ENCODE results near the gene COL4A4.

DNA sequence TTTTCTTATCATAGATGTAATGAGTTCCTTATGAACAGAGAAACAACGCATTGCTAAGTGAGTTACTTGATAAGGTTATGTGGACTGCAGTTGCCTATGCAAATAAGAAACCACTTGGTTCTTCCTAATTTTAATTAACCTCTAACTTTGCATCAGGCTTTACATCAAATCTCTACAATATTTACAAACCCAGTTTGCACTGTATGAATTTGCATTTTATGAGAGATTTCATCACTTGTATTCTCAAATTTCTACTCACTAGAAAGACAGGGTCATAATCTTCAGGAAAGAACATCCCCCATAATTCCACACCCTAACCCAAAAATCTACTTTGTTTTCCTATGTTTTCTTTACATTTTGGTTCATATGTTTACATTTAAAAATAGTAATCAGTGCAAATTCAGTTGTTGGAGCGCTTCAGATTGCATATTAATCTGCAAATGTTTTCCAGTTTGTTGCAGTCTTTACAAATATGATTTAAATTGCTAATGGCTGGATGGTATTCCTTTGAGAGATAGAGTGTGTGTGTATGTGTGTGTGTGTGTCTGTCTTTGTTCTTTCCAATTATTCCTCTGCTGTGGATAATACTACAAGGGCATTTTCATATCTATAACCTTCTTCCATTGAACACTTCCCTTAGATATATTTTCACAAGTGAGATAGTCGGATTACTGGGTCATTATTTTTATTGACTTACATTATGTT lies 106.1 kb downstream of the COL4A4 start:
- TF ChIP-seq, protein P1, sequence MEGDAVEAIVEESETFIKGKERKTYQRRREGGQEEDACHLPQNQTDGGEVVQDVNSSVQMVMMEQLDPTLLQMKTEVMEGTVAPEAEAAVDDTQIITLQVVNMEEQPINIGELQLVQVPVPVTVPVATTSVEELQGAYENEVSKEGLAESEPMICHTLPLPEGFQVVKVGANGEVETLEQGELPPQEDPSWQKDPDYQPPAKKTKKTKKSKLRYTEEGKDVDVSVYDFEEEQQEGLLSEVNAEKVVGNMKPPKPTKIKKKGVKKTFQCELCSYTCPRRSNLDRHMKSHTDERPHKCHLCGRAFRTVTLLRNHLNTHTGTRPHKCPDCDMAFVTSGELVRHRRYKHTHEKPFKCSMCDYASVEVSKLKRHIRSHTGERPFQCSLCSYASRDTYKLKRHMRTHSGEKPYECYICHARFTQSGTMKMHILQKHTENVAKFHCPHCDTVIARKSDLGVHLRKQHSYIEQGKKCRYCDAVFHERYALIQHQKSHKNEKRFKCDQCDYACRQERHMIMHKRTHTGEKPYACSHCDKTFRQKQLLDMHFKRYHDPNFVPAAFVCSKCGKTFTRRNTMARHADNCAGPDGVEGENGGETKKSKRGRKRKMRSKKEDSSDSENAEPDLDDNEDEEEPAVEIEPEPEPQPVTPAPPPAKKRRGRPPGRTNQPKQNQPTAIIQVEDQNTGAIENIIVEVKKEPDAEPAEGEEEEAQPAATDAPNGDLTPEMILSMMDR (tag by site-specific recombination; IDR thresholded peaks at IDR 0.05): no peak
- TF ChIP-seq ZNF24 (tag by site-specific recombination; IDR thresholded peaks at IDR 0.05) (no peak), ZNF221 (tag by site-specific recombination; IDR thresholded peaks at IDR 0.05; ENCODE audit: borderline replicate concordance) (no peak), ZNF777 (tag by site-specific recombination; IDR thresholded peaks at IDR 0.05; ENCODE audit: borderline replicate concordance) (no peak), KLF9 (tag by site-specific recombination; IDR thresholded peaks at IDR 0.05; ENCODE audit: low read depth) (no peak)

Data from HEK293 (cell line).